ENCODE data around the gene DAAM1. TPM values are rescaled to one million over a fixed set of nuclear protein-coding genes. Genes with fewer than 3 reads are reported as not detected.

DAAM1 gene
- total and polyA plus RNA-seq, 10 donors = 8.3 to 76.1 (median 35.2) TPM

DNA sequence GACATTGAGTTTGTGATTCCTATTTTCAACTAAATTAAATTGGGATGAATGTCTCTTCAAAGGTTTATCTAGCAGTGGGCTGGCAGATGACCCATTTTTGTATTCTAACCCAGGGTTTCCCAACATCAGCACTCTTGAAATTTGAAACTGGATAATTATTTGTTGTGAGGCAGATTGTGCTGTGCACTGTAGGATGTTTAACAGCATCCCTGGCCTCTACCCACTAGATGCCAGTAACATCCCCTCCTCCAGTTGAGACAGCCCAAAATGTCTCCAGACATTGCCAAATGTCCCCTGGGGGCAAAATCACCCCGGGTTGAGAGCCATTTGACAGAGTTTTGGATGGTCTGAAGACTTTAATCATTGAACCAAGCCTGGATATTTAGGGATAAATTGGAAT is 11.1 kb downstream of the DAAM1 start:
- TF ChIP-seq POLR2AphosphoS5 (IDR thresholded peaks at IDR 0.05) (no peak), POLR2A (IDR thresholded peaks at IDR 0.05) (no peak)
- TF ChIP-seq, protein P1, sequence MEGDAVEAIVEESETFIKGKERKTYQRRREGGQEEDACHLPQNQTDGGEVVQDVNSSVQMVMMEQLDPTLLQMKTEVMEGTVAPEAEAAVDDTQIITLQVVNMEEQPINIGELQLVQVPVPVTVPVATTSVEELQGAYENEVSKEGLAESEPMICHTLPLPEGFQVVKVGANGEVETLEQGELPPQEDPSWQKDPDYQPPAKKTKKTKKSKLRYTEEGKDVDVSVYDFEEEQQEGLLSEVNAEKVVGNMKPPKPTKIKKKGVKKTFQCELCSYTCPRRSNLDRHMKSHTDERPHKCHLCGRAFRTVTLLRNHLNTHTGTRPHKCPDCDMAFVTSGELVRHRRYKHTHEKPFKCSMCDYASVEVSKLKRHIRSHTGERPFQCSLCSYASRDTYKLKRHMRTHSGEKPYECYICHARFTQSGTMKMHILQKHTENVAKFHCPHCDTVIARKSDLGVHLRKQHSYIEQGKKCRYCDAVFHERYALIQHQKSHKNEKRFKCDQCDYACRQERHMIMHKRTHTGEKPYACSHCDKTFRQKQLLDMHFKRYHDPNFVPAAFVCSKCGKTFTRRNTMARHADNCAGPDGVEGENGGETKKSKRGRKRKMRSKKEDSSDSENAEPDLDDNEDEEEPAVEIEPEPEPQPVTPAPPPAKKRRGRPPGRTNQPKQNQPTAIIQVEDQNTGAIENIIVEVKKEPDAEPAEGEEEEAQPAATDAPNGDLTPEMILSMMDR (IDR thresholded peaks at IDR 0.05 in 8 of 11, conservative IDR thresholded peaks at IDR 0.05 in 3 of 11) = no peak
- H3K27me3 ChIP-seq (replicated peaks in 1 of 7) = no peaks in the 10 kb centered on the region
- DNase-seq = no peak
- H3K9me3 ChIP-seq = no peaks in the 10 kb centered on the region
- peak overlapping the region in 5 of 8 donors; percentile 16 to 54 (median 46) for H3K27ac ChIP-seq
- no peaks in the 10 kb centered on the region for H3K36me3 ChIP-seq
- intact Hi-C loops (cut with DNase I; ENCODE audit: low total_unique reads) = no loop called here
- 43 to 94% (median 68%) methylated on average over 1 of the region's 1 CpG for WGBS, 5 donors
- no peak overlapping the region for H3K4me3 ChIP-seq
- H3K4me1 ChIP-seq = peaks cover 0 to 15% (median 0%) of the 10 kb centered on the region in 6 donors

DNA sequence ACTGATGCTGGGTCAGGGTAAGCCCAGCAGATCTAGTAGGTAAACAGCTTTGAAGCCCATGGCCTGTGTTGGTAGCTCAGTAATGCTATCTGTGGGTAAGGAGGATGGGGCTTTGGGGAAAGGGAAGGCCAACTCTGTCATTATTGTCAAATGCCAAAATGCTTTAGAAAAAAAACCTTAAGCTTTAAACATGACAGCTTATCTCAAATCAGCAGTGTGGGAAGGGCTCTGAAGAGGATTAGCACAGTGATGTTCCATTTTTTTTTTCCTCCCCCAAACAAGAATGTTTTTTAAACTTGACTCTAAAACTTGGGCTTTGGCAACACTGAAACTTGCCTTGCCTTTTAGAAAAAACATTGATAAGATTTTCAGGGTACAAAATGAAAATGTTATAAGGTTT is 11.7 kb downstream of the DAAM1 start:
- peaks cover 0 to 15% (median 0%) of the 10 kb centered on the region in 6 donors for H3K4me1 ChIP-seq
- no peak overlapping the region for H3K4me3 ChIP-seq
- DNase-seq = no peak
- peak overlapping the region in 5 of 8 donors; percentile 16 to 54 (median 46) for H3K27ac ChIP-seq
- no peaks in the 10 kb centered on the region for H3K36me3 ChIP-seq
- intact Hi-C loops (cut with DNase I; ENCODE audit: low total_unique reads) = no loop called here
- H3K27me3 ChIP-seq (replicated peaks in 1 of 7) = no peaks in the 10 kb centered on the region
- no peaks in the 10 kb centered on the region for H3K9me3 ChIP-seq
- TF ChIP-seq POLR2AphosphoS5 (IDR thresholded peaks at IDR 0.05) = no peak
- no peak for TF ChIP-seq POLR2A (IDR thresholded peaks at IDR 0.05)
- TF ChIP-seq, protein P1 (IDR thresholded peaks at IDR 0.05 in 8 of 11, conservative IDR thresholded peaks at IDR 0.05 in 3 of 11) = no peak

DNA sequence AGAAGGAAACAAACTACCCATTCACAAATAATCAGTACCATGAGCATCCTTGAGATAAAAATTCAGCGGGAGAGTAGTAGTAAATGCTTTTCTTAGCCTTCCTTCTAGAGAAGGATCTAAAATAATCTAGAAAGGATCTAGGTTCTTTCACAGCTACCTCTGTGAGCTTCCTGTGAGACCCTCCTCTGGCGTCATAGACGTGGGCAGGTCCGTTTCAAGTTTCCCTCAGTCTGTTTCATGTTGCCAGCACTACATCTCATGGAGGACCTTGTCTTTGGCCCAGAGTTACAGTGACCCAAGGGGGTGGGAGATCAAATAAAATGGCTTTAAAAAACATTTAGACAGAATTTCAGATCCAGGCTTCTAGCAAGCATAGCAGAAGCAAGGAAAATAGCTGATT is 13.6 kb downstream of the DAAM1 start:
- WGBS, 5 donors = 72 to 81% (median 72%) methylated on average over 4 of the region's 4 CpGs
- Histone ChIP-seq H3K4me3 (no peak overlapping the region), H3K4me1 (peaks cover 0 to 15% (median 1%) of the 10 kb centered on the region in 6 donors), H3K27me3 (replicated peaks in 1 of 7) (no peaks in the 10 kb centered on the region), H3K36me3 (no peaks in the 10 kb centered on the region), H3K9me3 (no peaks in the 10 kb centered on the region), H3K27ac (no peak overlapping the region)
- no peak for DNase-seq
- TF ChIP-seq, protein P1 (IDR thresholded peaks at IDR 0.05 in 8 of 11, conservative IDR thresholded peaks at IDR 0.05 in 3 of 11) = no peak
- no peak for TF ChIP-seq POLR2AphosphoS5 (IDR thresholded peaks at IDR 0.05)
- no peak for TF ChIP-seq POLR2A (IDR thresholded peaks at IDR 0.05)
- intact Hi-C loops (cut with DNase I; ENCODE audit: low total_unique reads) = no loop called here

DNA sequence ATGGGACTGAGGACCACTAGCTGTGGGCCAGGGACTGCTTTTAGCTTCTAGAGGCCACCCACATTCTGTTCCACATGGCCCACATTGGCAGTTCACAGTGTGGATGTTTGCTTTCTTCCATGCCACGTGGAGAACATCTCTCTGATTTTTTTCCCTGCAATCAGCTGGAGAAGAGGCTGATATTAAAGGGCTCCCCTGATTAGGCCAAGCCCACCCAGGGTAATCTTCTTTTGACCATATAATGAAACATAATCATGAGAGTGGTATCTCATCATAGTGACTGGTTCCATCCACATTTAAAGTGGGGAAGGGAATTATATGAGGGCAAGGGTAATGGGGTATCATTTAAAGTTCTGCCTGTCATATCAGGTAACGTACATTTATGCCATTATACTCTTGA is 15.8 kb downstream of the DAAM1 start:
- H3K27me3 ChIP-seq (replicated peaks in 1 of 7) = no peaks in the 10 kb centered on the region
- intact Hi-C loops (cut with DNase I; ENCODE audit: low total_unique reads) = no loop called here
- no peak overlapping the region for H3K27ac ChIP-seq
- no peak overlapping the region for H3K4me3 ChIP-seq
- WGBS, 5 donors = 67 to 92% (median 91%) methylated on average over 2 of the region's 2 CpGs
- DNase-seq = no peak
- no peak for TF ChIP-seq POLR2AphosphoS5 (IDR thresholded peaks at IDR 0.05)
- TF ChIP-seq, protein P1 (IDR thresholded peaks at IDR 0.05 in 8 of 11, conservative IDR thresholded peaks at IDR 0.05 in 3 of 11) = no peak
- TF ChIP-seq POLR2A (IDR thresholded peaks at IDR 0.05) = no peak
- H3K9me3 ChIP-seq = no peaks in the 10 kb centered on the region
- peaks cover 0 to 8% (median 1%) of the 10 kb centered on the region in 6 donors for H3K4me1 ChIP-seq
- no peaks in the 10 kb centered on the region for H3K36me3 ChIP-seq

All from spleen (tissue), 11 donors.